GM12865 (cell line): Measurements from ENCODE around the gene ZNF813.
"Not testable (repeated sequence)": the region's sequence is repeated elsewhere in the genome, so short reads cannot be mapped to it uniquely, and the experiment has no call there.

Source experiments
- DNase-seq: peaks from one replicate; pipeline ENCODE4 v3.0.0; 2010; ENCODE audit warnings: low read depth
- H3K4me3 ChIP-seq: 2 replicates; pipeline ENCODE4 v1.5.1; 2011; ENCODE audit warnings: mild to moderate bottlenecking, low read depth, low read length, control low read depth
- TF ChIP-seq, protein P1 (sequence below): IDR thresholded peaks from 2 replicates; pipeline ENCODE4 v1.5.1; 2011; ENCODE audit warnings: low read length, control low read depth, low read depth, inconsistent platforms; ENCODE audit not compliant: insufficient read depth; ENCODE audit errors: missing control alignments

Gene ZNF813

DNA sequence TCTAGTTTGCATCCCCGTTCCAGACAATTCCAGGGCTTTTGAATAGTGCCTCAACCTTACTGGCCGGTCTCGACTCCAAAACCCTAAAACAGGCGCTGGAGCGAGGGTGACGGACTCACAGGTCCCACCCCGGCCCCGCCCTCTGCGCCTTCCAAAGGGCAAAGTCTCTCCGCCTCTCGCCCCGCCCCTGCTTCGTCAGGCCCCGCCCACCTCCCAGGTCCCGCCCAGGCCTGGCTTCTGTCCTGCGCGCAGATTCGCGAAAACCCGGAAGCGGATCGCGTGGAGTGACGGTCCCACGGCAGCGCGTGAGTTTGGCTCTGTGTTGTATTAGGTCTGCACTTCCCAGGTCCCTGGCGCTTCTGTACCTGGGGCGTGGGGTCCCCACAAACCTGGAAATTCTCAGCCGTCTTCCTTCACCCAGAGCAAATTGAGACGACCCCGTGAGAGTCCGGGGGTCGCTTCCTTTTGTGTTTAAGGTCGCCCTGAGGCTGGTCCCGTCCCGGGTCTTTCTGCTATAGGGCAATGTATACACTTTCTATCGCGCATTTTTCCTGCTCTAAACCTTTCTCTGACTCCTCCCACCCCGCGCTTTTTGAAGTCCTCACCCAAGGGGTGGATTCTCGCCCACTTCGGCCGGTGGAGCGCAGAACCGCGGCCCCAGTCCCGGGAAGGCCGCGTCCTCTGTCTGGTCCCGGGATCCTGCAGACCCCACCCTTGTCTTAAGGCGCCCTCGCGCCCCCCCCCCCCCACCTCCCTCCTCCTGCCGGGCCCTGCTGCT lies at the start of gene ZNF813:
Gene ZNF813, plus strand, starts transcription at position 249 of the 778 bp plus-strand sequence. CDS start 16,090 bp downstream, outside the sequence.
- peak; percentile 92 for DNase-seq
- H3K4me3 ChIP-seq, result peak within 1 kb of the TSS; percentile 75
- TF ChIP-seq, protein P1, sequence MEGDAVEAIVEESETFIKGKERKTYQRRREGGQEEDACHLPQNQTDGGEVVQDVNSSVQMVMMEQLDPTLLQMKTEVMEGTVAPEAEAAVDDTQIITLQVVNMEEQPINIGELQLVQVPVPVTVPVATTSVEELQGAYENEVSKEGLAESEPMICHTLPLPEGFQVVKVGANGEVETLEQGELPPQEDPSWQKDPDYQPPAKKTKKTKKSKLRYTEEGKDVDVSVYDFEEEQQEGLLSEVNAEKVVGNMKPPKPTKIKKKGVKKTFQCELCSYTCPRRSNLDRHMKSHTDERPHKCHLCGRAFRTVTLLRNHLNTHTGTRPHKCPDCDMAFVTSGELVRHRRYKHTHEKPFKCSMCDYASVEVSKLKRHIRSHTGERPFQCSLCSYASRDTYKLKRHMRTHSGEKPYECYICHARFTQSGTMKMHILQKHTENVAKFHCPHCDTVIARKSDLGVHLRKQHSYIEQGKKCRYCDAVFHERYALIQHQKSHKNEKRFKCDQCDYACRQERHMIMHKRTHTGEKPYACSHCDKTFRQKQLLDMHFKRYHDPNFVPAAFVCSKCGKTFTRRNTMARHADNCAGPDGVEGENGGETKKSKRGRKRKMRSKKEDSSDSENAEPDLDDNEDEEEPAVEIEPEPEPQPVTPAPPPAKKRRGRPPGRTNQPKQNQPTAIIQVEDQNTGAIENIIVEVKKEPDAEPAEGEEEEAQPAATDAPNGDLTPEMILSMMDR, result no peak

DNA sequence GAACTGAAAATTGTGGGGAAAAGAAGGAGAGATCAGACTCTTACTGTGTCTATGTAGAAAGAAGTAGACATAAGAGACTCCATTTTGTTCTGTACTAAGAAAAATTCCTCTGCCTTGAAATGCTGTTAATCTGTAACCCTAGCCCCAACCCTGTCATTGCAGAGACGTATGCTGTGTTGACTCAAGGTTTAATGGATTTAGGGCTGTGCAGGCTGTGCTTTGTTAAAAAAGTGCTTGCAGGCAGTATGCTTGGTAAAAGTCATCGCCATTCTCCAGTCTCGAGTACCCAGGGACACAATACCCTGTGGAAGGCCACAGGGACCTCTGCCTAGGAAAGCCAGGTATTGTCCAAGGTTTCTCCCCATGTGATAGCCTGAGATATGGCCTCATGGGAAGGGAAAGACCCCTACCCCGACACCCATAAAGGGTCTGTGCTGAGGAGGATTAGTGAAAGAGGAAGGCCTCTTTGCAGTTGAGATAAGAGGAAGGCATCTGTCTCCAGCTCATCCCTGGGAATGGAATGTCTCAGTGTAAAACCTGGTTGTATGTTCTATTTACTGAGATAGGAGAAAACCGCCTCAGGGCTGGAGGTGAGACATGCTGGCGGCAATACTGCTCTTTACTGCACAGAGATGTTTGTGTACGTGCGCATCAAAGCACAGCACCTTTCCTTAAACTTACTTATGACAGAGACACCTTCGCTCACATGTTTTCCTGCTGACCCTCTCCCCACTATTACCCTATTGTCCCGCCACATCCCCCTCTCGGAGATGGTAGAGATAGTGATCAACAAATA lies 46.8 kb upstream of the ZNF813 start:
- not testable (repeated sequence) for DNase-seq, H3K4me3 ChIP-seq

DNA sequence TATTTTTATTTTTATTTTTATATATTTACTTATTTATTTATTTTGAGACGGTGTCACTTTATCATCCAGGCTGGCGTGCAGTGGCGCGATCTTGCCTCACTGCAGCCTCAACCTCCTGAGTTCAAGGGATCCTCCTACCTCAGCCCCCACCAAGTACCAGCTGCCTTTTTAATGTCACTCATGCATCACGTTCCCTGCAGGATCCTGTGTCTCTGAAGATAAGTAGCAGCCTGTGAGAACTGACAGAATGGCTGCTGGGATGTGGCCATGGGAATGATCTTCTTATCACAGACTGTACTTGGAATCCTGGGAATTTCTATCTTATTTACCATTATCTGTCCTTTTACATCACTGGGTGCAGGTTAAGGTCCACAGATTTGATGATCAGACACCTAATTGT lies 45.0 kb upstream of the ZNF813 start:
- no peak for DNase-seq
- no peak overlapping the region for H3K4me3 ChIP-seq
- TF ChIP-seq, protein P1, result no peak

DNA sequence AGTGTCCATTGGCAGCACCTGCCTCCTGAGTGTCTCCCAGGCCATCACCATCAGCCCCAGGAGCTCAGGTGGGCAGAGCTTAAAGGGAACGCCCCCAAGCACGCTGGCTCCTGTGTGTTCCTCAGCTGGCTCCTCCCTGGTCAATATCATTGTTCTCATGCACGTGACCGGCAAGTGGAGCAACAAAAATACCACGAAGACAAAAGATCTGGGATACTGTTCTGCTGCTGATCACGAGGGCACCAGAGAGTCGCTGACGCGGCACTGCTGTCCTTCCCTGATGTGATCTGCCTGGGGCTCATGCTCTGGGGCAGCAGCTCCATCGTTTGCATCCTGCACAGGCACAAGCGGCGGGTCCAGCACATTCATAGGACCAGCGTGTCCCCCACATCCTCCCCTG lies 44.5 kb upstream of the ZNF813 start:
- not testable (repeated sequence) for DNase-seq, H3K4me3 ChIP-seq

DNA sequence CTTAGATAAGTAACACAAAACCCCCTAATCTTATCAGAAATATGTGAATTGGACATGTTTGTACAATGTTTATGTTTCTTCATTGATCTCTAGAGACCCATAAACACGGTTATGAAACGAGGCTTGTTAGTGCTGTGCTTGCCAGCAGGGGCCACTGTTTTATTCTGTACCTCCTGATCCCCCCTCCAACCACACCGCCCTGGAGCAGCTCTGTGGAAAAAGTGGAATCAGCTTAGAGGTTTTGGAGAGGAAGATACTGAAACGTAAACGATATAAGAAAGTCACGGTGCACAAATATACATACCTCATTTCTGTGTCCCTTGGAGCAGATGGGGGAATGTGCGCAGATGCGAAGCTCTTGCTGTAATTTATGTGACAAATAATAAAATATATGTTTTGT lies 43.9 kb upstream of the ZNF813 start:
- not testable (repeated sequence) for H3K4me3 ChIP-seq, DNase-seq

DNA sequence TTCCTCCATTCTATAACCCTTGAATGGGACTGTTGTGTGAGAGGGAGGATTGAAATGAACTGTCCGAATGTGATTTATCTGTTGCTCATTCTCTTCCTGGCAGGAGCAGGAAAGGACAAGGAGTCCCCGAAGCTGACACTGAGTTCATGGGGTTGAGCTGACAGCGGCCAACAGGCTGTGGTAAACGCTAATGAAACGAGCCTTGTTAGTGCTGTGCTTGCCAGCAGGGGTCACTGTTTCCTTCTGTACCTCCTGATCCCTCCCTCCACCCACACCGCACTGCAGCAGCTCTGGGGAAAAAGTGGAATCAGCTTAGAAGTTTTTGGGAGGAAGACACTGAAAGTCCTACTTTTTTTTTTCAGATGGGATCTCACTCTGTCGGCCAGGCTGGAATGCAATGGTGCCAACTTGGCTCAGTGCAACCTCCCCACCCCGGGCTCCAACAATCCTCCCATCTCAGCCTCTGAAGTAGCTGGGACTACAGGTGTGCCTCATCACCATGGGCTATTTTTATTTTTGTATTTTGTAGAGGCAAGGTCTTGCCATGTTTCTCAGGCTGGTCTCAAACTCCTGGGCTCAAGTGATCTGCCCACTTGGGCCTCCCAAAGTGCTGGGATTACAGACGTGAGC lies 42.5 kb upstream of the ZNF813 start:
- H3K4me3 ChIP-seq, result no peak overlapping the region
- peak; percentile 59 for DNase-seq
- TF ChIP-seq, protein P1, result peak; percentile 60

DNA sequence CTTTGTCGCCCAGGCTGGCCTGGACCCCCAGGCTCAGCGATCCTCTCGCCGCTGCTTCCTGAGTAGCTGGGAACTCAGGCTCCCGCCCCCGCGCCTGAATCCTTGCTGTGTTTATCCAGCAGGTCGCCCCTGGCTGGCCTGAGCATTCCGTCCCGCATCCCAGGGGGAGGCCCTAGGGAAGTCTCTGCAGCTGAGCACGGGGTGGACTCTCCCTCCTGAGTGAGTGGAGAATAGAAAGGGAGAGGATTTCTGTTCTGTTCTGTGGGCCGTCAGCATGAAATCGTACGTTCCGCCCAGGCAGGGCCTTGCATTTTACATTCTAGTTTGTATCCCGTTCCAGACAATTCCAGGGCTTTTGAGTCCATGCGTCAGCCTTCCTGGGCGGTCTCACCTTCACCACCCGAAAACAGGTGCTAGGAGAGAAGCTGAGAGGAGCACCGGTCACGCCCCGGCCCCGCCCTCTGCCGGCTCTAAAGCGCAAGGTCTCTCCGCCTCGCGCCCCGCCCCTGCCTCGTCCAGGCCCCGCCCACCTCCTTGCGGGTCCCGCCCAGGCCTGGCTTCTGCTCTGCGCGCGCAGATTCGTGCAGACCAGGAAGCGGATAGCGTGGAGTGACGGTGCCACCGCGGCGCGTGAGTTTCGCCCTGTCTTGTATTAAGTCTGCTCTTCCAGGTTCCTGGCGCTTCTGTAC lies 36.0 kb upstream of the ZNF813 start, which contains the start of gene ZNF761:
Gene ZNF761, plus strand, starts transcription at position 586 of the 689 bp plus-strand sequence. CDS start 15,285 bp downstream, outside the sequence.
- TF ChIP-seq, protein P1, result no peak
- peak within 1 kb of the TSS; percentile 87 for H3K4me3 ChIP-seq
- DNase-seq, result peak; percentile 97
